Neural cell (in vitro differentiated cells): ENCODE measurements around the gene COL13A1. TPM values are rescaled to one million over a fixed set of nuclear protein-coding genes. Genes with fewer than 3 reads are reported as not detected.

Source experiments
- H2AFZ ChIP-seq: fragments of 200-600, 300-800 bp; sonication (generic), shearing (Covaris generic); 2 replicates; pipeline ENCODE4 v1.6.0; 2014; ENCODE audit warnings: low read depth, mild to moderate bottlenecking, antibody characterized with exemption, low read length, moderate library complexity
- H3F3A ChIP-seq: fragments of 200-600 bp; shearing (Covaris generic); 2 replicates; pipeline ENCODE4 v1.6.1; 2016; ENCODE audit warnings: mild to moderate bottlenecking, moderate library complexity, mixed read lengths, antibody characterized with exemption, low read length; ENCODE audit not compliant: insufficient read depth, poor library complexity, severe bottlenecking
- H3K27ac ChIP-seq: fragments of 200-600, 300-800 bp; sonication (generic), shearing (Covaris generic); 2 replicates; pipeline ENCODE4 v1.5.1; 2014; ENCODE audit warnings: mild to moderate bottlenecking, low read length, moderate library complexity
- H3K27me3 ChIP-seq: fragments of 300-800, 200-600 bp; sonication (generic), shearing (Covaris generic); 2 replicates; pipeline ENCODE4 v1.6.0; 2014; ENCODE audit warnings: mild to moderate bottlenecking, low read depth, low read length, moderate library complexity; ENCODE audit not compliant: insufficient read depth
- H3K36me3 ChIP-seq: fragments of 300-800, 200-600 bp; sonication (generic), shearing (Covaris generic); 2 replicates; pipeline ENCODE4 v1.5.1; 2014; ENCODE audit warnings: mild to moderate bottlenecking, antibody characterized with exemption, low read length, moderate library complexity; ENCODE audit not compliant: insufficient read depth
- H3K4me2 ChIP-seq: fragments of 300-800, 200-600 bp; sonication (generic), shearing (Covaris generic); 2 replicates; pipeline ENCODE4 v1.6.0; 2014; ENCODE audit warnings: mild to moderate bottlenecking, low read length
- H3K4me3 ChIP-seq: fragments of 300-800, 200-600 bp; sonication (generic), shearing (Covaris generic); 2 replicates; pipeline ENCODE4 v1.5.1; 2014; ENCODE audit warnings: mild to moderate bottlenecking, low read length, moderate library complexity
- H3K79me2 ChIP-seq: fragments of 200-600 bp; shearing (Covaris generic); replicated peaks from 2 replicates; pipeline ENCODE4 v1.6.0; 2014; ENCODE audit warnings: mild to moderate bottlenecking, low read length, moderate library complexity; ENCODE audit not compliant: insufficient read depth
- H3K9ac ChIP-seq: fragments of 300-800, 200-600 bp; sonication (generic), shearing (Covaris generic); 2 replicates; pipeline ENCODE4 v1.6.1; 2016; ENCODE audit warnings: mild to moderate bottlenecking, low read length, mixed read lengths
- H3K9me2 ChIP-seq: fragments of 200-600 bp; shearing (Covaris generic); 2 replicates; pipeline ENCODE4 v1.6.1; 2016; ENCODE audit warnings: mild to moderate bottlenecking, low read length, mixed read lengths; ENCODE audit not compliant: insufficient read depth
- H3K9me3 ChIP-seq: fragments of 200-600, 300-800 bp; sonication (generic), shearing (Covaris generic); 2 replicates; pipeline ENCODE4 v1.6.1; 2016; ENCODE audit warnings: mild to moderate bottlenecking, mixed run types, low read length, moderate library complexity, mixed read lengths
- H4K20me1 ChIP-seq: fragments of 200-600 bp; shearing (Covaris generic); 2 replicates; pipeline ENCODE4 v1.6.1; 2016; ENCODE audit warnings: mild to moderate bottlenecking, mixed run types; ENCODE audit not compliant: insufficient read depth
- CTCF ChIP-seq: fragments of 450-650 bp; IDR thresholded peaks from 2 replicates; pipeline ENCODE4 v1.5.1; 2014; ENCODE audit warnings: antibody characterized with exemption, mild to moderate bottlenecking, moderate library complexity; ENCODE audit not compliant: poor library complexity, severe bottlenecking
- EP300 ChIP-seq: fragments of 450-650 bp; conservative IDR thresholded peaks from 2 replicates; pipeline ENCODE4 v1.6.1; 2014; ENCODE audit warnings: antibody characterized with exemption, mild to moderate bottlenecking, moderate library complexity; ENCODE audit not compliant: poor library complexity, severe bottlenecking
- EZH2 ChIP-seq: fragments of 200-600, 300-800 bp; shearing (Covaris generic), sonication (generic); IDR thresholded peaks from 2 replicates; pipeline ENCODE4 v1.6.1; 2014; ENCODE audit warnings: antibody characterized with exemption, low read length, borderline replicate concordance, mild to moderate bottlenecking; ENCODE audit not compliant: insufficient read depth, poor library complexity, severe bottlenecking
- MXI1 ChIP-seq: fragments of 450-650 bp; conservative IDR thresholded peaks from 2 replicates; pipeline ENCODE4 v1.6.1; 2014; ENCODE audit warnings: antibody characterized with exemption, mild to moderate bottlenecking; ENCODE audit not compliant: poor library complexity, severe bottlenecking
- POLR2AphosphoS5 ChIP-seq: IDR thresholded peaks from 2 replicates; pipeline ENCODE4 v1.6.1; 2012
- RAD21 ChIP-seq: fragments of 450-650 bp; conservative IDR thresholded peaks from 2 replicates; pipeline ENCODE4 v1.6.1; 2014; ENCODE audit warnings: antibody characterized with exemption, mild to moderate bottlenecking, moderate library complexity
- REST ChIP-seq: IDR thresholded peaks from 2 replicates; pipeline ENCODE4 v1.6.1; 2012; ENCODE audit warnings: borderline replicate concordance
- SMC3 ChIP-seq: fragments of 450-650 bp; conservative IDR thresholded peaks from 2 replicates; pipeline ENCODE4 v1.6.1; 2014; ENCODE audit warnings: antibody characterized with exemption, mild to moderate bottlenecking, moderate library complexity; ENCODE audit not compliant: poor library complexity
- TAF1 ChIP-seq: IDR thresholded peaks from 2 replicates; pipeline ENCODE4 v1.6.1; 2012; ENCODE audit warnings: low read depth
- polyA plus RNA-seq: library from polyadenylated mRNA; depleted of rRNA; stranded (reverse); fragments of >200 nt; gene quantifications from 2 replicates; pipeline ENCODE4 v1.2.3, GENCODE V29; 2014

COL13A1 gene
- polyA plus RNA-seq, 1 donor from 2014 or later: 4.7 TPM

- Histone ChIP-seq H3K79me2 (no peaks in the 10 kb centered on the region), H4K20me1 (no peaks in the 10 kb centered on the region), H3K36me3 (no peaks in the 10 kb centered on the region), H3K9me3 (no peaks in the 10 kb centered on the region), H2AFZ (no peak overlapping the region), H3K9ac (no peak overlapping the region), H3K4me3 (no peak overlapping the region), H3K27ac (no peak overlapping the region), H3K4me2 (no peak overlapping the region), H3K27me3 (no peaks in the 10 kb centered on the region), H3K9me2 (no peaks in the 10 kb centered on the region), H3F3A (no peaks in the 10 kb centered on the region)
- TF ChIP-seq POLR2AphosphoS5: no peak
- TF ChIP-seq EP300: no peak
- TF ChIP-seq MXI1: no peak
- TF ChIP-seq TAF1: no peak
- TF ChIP-seq SMC3: no peak
- no peak for TF ChIP-seq RAD21
- no peak for TF ChIP-seq EZH2
- TF ChIP-seq CTCF: no peak
Observed at GRCh38 chr10:69856601-69857166, 55.0 kb downstream of the COL13A1 start.

GRCh38 chr10:69858201-69858600 lies 56.5 kb downstream of the COL13A1 start:
- no peak overlapping the region for H3K4me2 ChIP-seq
- H3F3A ChIP-seq: no peaks in the 10 kb centered on the region
- no peaks in the 10 kb centered on the region for H3K27me3 ChIP-seq
- H3K27ac ChIP-seq: no peak overlapping the region
- no peaks in the 10 kb centered on the region for H3K79me2 ChIP-seq
- H2AFZ ChIP-seq: no peak overlapping the region
- H3K36me3 ChIP-seq: no peaks in the 10 kb centered on the region
- no peak for TF ChIP-seq CTCF
- no peak for TF ChIP-seq SMC3
- TF ChIP-seq EP300: no peak
- no peak for TF ChIP-seq EZH2
- TF ChIP-seq POLR2AphosphoS5: no peak
- TF ChIP-seq TAF1: no peak
- no peak for TF ChIP-seq RAD21
- no peak for TF ChIP-seq REST
- no peak for TF ChIP-seq MXI1
- no peak overlapping the region for H3K9ac ChIP-seq
- no peaks in the 10 kb centered on the region for H3K9me3 ChIP-seq
- no peaks in the 10 kb centered on the region for H3K9me2 ChIP-seq
- no peaks in the 10 kb centered on the region for H4K20me1 ChIP-seq
- H3K4me3 ChIP-seq: no peak overlapping the region
